Keratinocyte (primary cell): ENCODE measurements around the gene HPCAL1. TPM values are rescaled to one million over a fixed set of nuclear protein-coding genes. Genes with fewer than 3 reads are reported as not detected.
A peak's percentile ranks its signal among the peaks of the same experiment; 100 is the strongest.

Experiments
- DNase-seq: peaks from one replicate; pipeline ENCODE4 v3.0.0-alpha.2; 2011; ENCODE audit warnings: low read depth, missing footprints, low spot score
- FAIRE-seq: peaks from 2 replicates; lab custom pipeline; 2011; peaks lifted over from hg19 to GRCh38; lab: Jason Lieb, UNC
- H2AFZ ChIP-seq: 2 replicates; pipeline ENCODE4 v1.6.0; 2012; ENCODE audit warnings: low read length, control low read depth, inconsistent platforms; ENCODE audit not compliant: control insufficient read depth
- H3K27ac ChIP-seq: 2 replicates; pipeline ENCODE4 v1.5.1; 2011; ENCODE audit warnings: low read length; ENCODE audit not compliant: control insufficient read depth, insufficient read depth
- H3K27me3 ChIP-seq: 3 replicates; pipeline ENCODE4 v1.6.0; 2011; ENCODE audit warnings: low read length; ENCODE audit not compliant: control insufficient read depth, insufficient read depth; ENCODE audit errors: extremely low read depth
- H3K36me3 ChIP-seq, 2 experiments: 2 replicates in 1 of 2; 3 replicates in 1 of 2; pipeline ENCODE4 v1.5.1; 2011; ENCODE audit warnings: low read length in 2 of 2, mild to moderate bottlenecking in 1 of 2; ENCODE audit not compliant: control insufficient read depth in 2 of 2, insufficient read depth in 2 of 2; ENCODE audit errors: extremely low read depth in 1 of 2
- H3K4me1 ChIP-seq: 3 replicates; pipeline ENCODE4 v1.5.1; 2011; ENCODE audit warnings: low read length; ENCODE audit not compliant: control insufficient read depth, insufficient read depth; ENCODE audit errors: extremely low read depth
- H3K4me2 ChIP-seq: 3 replicates; pipeline ENCODE4 v1.6.0; 2011; ENCODE audit warnings: low read depth, low read length; ENCODE audit not compliant: control insufficient read depth, insufficient read depth; ENCODE audit errors: extremely low read depth
- H3K4me3 ChIP-seq, 3 experiments: fragments of 200-600 bp in 1 of 3; sonication (generic) in 1 of 3; 2 replicates in 2 of 3; 3 replicates in 1 of 3; pipeline ENCODE4 v1.5.1; 2011 to 2016; ENCODE audit warnings: low read length in 3 of 3, mild to moderate bottlenecking in 3 of 3, control low read depth in 2 of 3, inconsistent platforms in 1 of 3, low read depth in 1 of 3, mixed read lengths in 1 of 3, mixed run types in 1 of 3, moderate library complexity in 1 of 3; ENCODE audit not compliant: control insufficient read depth in 2 of 3, insufficient read depth in 2 of 3; ENCODE audit errors: extremely low read depth in 1 of 3
- H3K79me2 ChIP-seq: 2 replicates; pipeline ENCODE4 v1.6.0; 2012; ENCODE audit warnings: low read length; ENCODE audit not compliant: control insufficient read depth, insufficient read depth
- H3K9ac ChIP-seq: 3 replicates; pipeline ENCODE4 v1.6.0; 2011; ENCODE audit warnings: low read length; ENCODE audit not compliant: control insufficient read depth, insufficient read depth; ENCODE audit errors: extremely low read depth
- H3K9me1 ChIP-seq: 3 replicates; pipeline ENCODE4 v1.6.0; 2011; ENCODE audit warnings: low read length; ENCODE audit not compliant: control insufficient read depth, insufficient read depth; ENCODE audit errors: extremely low read depth
- H3K9me3 ChIP-seq: 2 replicates; pipeline ENCODE4 v1.5.1; 2012; ENCODE audit warnings: low read depth, low read length; ENCODE audit not compliant: control insufficient read depth
- H4K20me1 ChIP-seq: 3 replicates; pipeline ENCODE4 v1.6.0; 2011; ENCODE audit warnings: low read length; ENCODE audit not compliant: control insufficient read depth, insufficient read depth; ENCODE audit errors: extremely low read depth
- EZH2 ChIP-seq: IDR thresholded peaks from one replicate; pipeline ENCODE4 v1.6.1; 2012; ENCODE audit warnings: inconsistent platforms, mild to moderate bottlenecking, low read length, moderate library complexity
- dilution Hi-C: fragments of 300-500 bp; cut with MboI; formaldehyde crosslinking; loops from one replicate; pipeline ENCODE4 v1.7.0; 2020; ENCODE audit warnings: low sequenced_read_pairs; ENCODE audit not compliant: extremely low pct_ligation_motif_present
- polyA plus RNA-seq, 5 experiments: library from polyadenylated mRNA; depleted of rRNA in 3 of 5; stranded (reverse) in 3 of 5; stranded (forward) in 1 of 5; unstranded in 1 of 5; fragments of >200 nt; gene quantifications; 1 replicate in 1 of 5; 2 replicates in 3 of 5; 3 replicates in 1 of 5; pipeline versions ENCODE4 v1.2.1 to v1.2.3, GENCODE V29; 2011 to 2012; ENCODE audit warnings: missing spikeins in 2 of 5, low read depth in 1 of 5, low replicate concordance in 1 of 5
- TF ChIP-seq, protein P1 (sequence below), 3 experiments: IDR thresholded peaks in 1 of 3; conservative IDR thresholded peaks in 1 of 3; optimal IDR thresholded peaks in 1 of 3; 2 replicates in 2 of 3; 3 replicates in 1 of 3; pipeline versions ENCODE3 to v1.5.1; 2011; ENCODE audit warnings: low read length in 3 of 3, mild to moderate bottlenecking in 3 of 3, moderate library complexity in 2 of 3, control low read depth in 1 of 3, inconsistent platforms in 1 of 3; ENCODE audit not compliant: insufficient read depth in 2 of 3; ENCODE audit errors: extremely low read depth in 1 of 3

Gene HPCAL1
- polyA plus RNA-seq, 1 donor (not counting 4 experiments of a cell fraction or from before 2014, with no cell fraction given), result 18.0 TPM

DNA sequence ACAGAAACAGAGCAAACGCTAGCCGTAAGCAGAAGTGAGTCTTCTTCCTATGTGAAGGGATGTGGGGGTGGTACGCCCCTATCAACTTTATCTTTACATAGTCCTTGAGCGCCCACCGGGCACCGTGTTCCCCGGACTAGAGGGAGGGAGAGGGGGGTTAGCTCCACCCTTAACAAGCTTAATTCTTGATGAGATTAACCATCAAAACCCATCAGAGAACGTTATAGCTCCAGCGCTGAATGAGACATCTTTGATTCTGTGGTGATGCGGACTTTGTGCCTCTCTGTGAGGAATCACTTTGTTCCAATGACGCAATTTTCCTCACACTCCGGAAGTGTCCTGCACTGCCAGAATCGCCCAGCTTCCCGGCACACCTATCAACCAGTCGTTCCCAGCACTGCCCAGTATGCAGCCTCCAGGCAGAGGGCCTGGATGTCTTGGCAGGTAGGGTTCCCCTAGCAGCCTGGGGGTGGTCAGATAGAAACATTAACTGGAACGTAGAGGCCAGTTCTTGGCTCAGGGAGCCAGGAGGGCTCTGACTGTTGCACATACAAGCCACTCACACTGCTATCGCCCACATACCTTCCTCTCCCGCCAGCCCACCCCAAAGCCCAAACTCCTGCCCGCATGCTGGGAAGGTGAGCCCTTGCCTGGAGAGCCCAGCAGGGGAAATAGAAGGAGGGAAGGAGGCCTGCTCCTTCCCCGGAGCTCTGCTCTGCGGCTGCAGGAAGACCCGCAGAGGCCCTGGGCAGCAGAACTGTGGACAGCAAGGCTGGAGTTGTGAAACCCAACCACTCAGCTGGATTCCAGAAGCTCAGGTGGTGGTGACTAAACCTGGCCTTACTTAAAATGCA, 147.4 kb downstream of the HPCAL1 start:
- Histone ChIP-seq H3K36me3 (peaks cover 0 to 6% of the 10 kb centered on the region in 2 experiments), H3K27ac (no peak overlapping the region), H2AFZ (no peak overlapping the region), H3K79me2 (peaks cover 19% of the 10 kb centered on the region), H3K9me1 (peaks cover 2% of the 10 kb centered on the region), H3K9ac (no peak overlapping the region), H4K20me1 (peaks cover 5% of the 10 kb centered on the region), H3K4me1 (peaks cover 47% of the 10 kb centered on the region), H3K4me2 (no peak overlapping the region), H3K9me3 (no peaks in the 10 kb centered on the region), H3K27me3 (no peaks in the 10 kb centered on the region), H3K4me3 (no peak overlapping the region)
- DNase-seq (no peak), FAIRE-seq (no peak)
- no peak for TF ChIP-seq EZH2
- TF ChIP-seq, protein P1, sequence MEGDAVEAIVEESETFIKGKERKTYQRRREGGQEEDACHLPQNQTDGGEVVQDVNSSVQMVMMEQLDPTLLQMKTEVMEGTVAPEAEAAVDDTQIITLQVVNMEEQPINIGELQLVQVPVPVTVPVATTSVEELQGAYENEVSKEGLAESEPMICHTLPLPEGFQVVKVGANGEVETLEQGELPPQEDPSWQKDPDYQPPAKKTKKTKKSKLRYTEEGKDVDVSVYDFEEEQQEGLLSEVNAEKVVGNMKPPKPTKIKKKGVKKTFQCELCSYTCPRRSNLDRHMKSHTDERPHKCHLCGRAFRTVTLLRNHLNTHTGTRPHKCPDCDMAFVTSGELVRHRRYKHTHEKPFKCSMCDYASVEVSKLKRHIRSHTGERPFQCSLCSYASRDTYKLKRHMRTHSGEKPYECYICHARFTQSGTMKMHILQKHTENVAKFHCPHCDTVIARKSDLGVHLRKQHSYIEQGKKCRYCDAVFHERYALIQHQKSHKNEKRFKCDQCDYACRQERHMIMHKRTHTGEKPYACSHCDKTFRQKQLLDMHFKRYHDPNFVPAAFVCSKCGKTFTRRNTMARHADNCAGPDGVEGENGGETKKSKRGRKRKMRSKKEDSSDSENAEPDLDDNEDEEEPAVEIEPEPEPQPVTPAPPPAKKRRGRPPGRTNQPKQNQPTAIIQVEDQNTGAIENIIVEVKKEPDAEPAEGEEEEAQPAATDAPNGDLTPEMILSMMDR (optimal IDR thresholded peaks at IDR 0.05 in 1 of 3, IDR thresholded peaks at IDR 0.05 in 1 of 3, conservative IDR thresholded peaks at IDR 0.05 in 1 of 3; ENCODE audit: extremely low read depth in 1 of 3, insufficient read depth in 2 of 3, low read length in 3 of 3), result no peak
- dilution Hi-C loops, result no loop called here

DNA sequence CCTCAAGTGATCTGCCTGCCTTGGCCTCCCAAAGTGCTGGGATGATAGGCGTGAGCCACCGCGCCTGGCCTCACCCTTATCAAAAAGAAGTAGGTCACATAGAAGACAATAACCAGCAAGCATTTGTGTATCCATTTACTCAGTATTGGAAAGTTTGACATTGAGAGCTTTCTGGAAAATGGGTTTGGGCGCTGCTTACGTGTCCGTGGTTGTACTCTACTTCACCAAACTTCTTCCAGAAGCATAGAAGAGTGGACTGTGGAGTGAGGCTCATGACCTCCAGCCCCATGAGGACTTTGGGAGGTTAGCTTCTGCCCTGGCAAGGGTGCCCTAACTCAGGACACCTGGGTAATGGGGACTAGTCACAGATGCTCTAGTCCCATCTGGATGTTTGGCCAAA, 149.1 kb downstream of the HPCAL1 start:
- DNase-seq (no peak), FAIRE-seq (no peak)
- Histone ChIP-seq H3K27ac (peak overlapping the region; percentile 84), H3K27me3 (no peaks in the 10 kb centered on the region), H3K9me3 (no peaks in the 10 kb centered on the region), H2AFZ (no peak overlapping the region), H3K36me3 (no peaks in the 10 kb centered on the region), H4K20me1 (no peaks in the 10 kb centered on the region), H3K4me1 (peaks cover 36% of the 10 kb centered on the region), H3K9me1 (no peaks in the 10 kb centered on the region), H3K4me2 (peak overlapping the region; percentile 27), H3K4me3 (no peak overlapping the region), H3K9ac (peak overlapping the region; percentile 35), H3K79me2 (peaks cover 9% of the 10 kb centered on the region)
- TF ChIP-seq, protein P1 (optimal IDR thresholded peaks at IDR 0.05 in 1 of 3, IDR thresholded peaks at IDR 0.05 in 1 of 3, conservative IDR thresholded peaks at IDR 0.05 in 1 of 3; ENCODE audit: extremely low read depth in 1 of 3, insufficient read depth in 2 of 3, low read length in 3 of 3), result no peak
- TF ChIP-seq EZH2, result no peak
- dilution Hi-C loops, result no loop called here
